H9 (cell line): ENCODE measurements around the gene SLC25A15. TPM values are rescaled to one million over a fixed set of nuclear protein-coding genes. Genes with fewer than 3 reads are reported as not detected.

Experiments
- DNase-seq: peaks from one replicate; pipeline ENCODE4 v3.0.0-alpha.2; 2017
- H2AFZ ChIP-seq: one replicate; pipeline ENCODE4 v1.6.1; 2013; ENCODE audit warnings: mild to moderate bottlenecking, low read length, control low read depth, moderate library complexity
- H2AK5ac ChIP-seq: 2 replicates; pipeline ENCODE4 v1.6.1; 2013; ENCODE audit warnings: low read length, control low read depth, mixed read lengths; ENCODE audit not compliant: insufficient read length
- H2BK120ac ChIP-seq: one replicate; pipeline ENCODE4 v1.6.1; 2013; ENCODE audit warnings: low read depth, mild to moderate bottlenecking, low read length, control low read depth, inconsistent platforms; ENCODE audit not compliant: poor library complexity, severe bottlenecking
- H2BK12ac ChIP-seq: 2 replicates; pipeline ENCODE4 v1.6.1; 2013; ENCODE audit warnings: low read length, control low read depth, mixed read lengths, low read depth; ENCODE audit not compliant: insufficient read length
- H2BK15ac ChIP-seq: 2 replicates; pipeline ENCODE4 v1.6.1; 2013; ENCODE audit warnings: low read depth, low read length, control low read depth
- H2BK20ac ChIP-seq: one replicate; pipeline ENCODE4 v1.6.1; 2013; ENCODE audit warnings: low read depth, mild to moderate bottlenecking, low read length, control low read depth, inconsistent platforms; ENCODE audit not compliant: poor library complexity, severe bottlenecking
- H2BK5ac ChIP-seq: 2 replicates; pipeline ENCODE4 v1.6.1; 2013; ENCODE audit warnings: low read length, control low read depth, mixed read lengths; ENCODE audit not compliant: insufficient read length
- H3K14ac ChIP-seq: 2 replicates; pipeline ENCODE4 v1.6.1; 2013; ENCODE audit warnings: low read length, control low read depth; ENCODE audit not compliant: insufficient read depth
- H3K18ac ChIP-seq: 2 replicates; pipeline ENCODE4 v1.6.1; 2013; ENCODE audit warnings: low read depth, mild to moderate bottlenecking, mixed read lengths, low read length, control low read depth; ENCODE audit not compliant: insufficient read length
- H3K23ac ChIP-seq: 2 replicates; pipeline ENCODE4 v1.6.1; 2013; ENCODE audit warnings: low read length, control low read depth, mixed read lengths, low read depth; ENCODE audit not compliant: insufficient read length
- H3K23me2 ChIP-seq: 2 replicates; pipeline ENCODE4 v1.6.1; 2013; ENCODE audit warnings: low read depth, mild to moderate bottlenecking, mixed read lengths, low read length, control low read depth; ENCODE audit not compliant: insufficient read length, poor library complexity, severe bottlenecking
- H3K27ac ChIP-seq: 2 replicates; pipeline ENCODE4 v1.5.1; 2013; ENCODE audit warnings: low read length, control low read depth, mixed read lengths, low read depth; ENCODE audit not compliant: insufficient read length
- H3K27me3 ChIP-seq: 2 replicates; pipeline ENCODE4 v1.6.1; 2013; ENCODE audit warnings: low read length, control low read depth, inconsistent platforms; ENCODE audit not compliant: insufficient read depth
- H3K4ac ChIP-seq: 2 replicates; pipeline ENCODE4 v1.6.1; 2013; ENCODE audit warnings: low read depth, mild to moderate bottlenecking, control low read depth, inconsistent platforms, low read length, moderate library complexity
- H3K4me1 ChIP-seq: 2 replicates; pipeline ENCODE4 v1.6.1; 2013; ENCODE audit warnings: low read length, control low read depth, inconsistent platforms; ENCODE audit not compliant: insufficient read depth
- H3K4me2 ChIP-seq: 2 replicates; pipeline ENCODE4 v1.6.1; 2013; ENCODE audit warnings: low read length, control low read depth, mixed read lengths; ENCODE audit not compliant: insufficient read length, insufficient read depth
- H3K56ac ChIP-seq: 2 replicates; pipeline ENCODE4 v1.6.1; 2013; ENCODE audit warnings: low read depth, mild to moderate bottlenecking, mixed read lengths, low read length, control low read depth; ENCODE audit not compliant: insufficient read length
- H3K79me1 ChIP-seq: 2 replicates; pipeline ENCODE4 v1.6.1; 2013; ENCODE audit warnings: low read depth, mild to moderate bottlenecking, moderate library complexity, low read length, control low read depth, inconsistent platforms; ENCODE audit not compliant: insufficient read depth, poor library complexity, severe bottlenecking
- H3K79me2 ChIP-seq: 2 replicates; pipeline ENCODE4 v1.6.1; 2013; ENCODE audit warnings: low read length, control low read depth, inconsistent platforms; ENCODE audit not compliant: insufficient read depth
- H3K9ac ChIP-seq: 2 replicates; pipeline ENCODE4 v1.6.1; 2013; ENCODE audit warnings: low read length, control low read depth, mixed read lengths; ENCODE audit not compliant: insufficient read length; ENCODE audit errors: extremely low read depth
- H3K9me3 ChIP-seq: one replicate; pipeline ENCODE4 v1.6.1; 2013; ENCODE audit warnings: low read depth, low read length, inconsistent platforms; ENCODE audit not compliant: control insufficient read depth
- H3T11ph ChIP-seq: one replicate; pipeline ENCODE4 v1.6.1; 2013; ENCODE audit warnings: mild to moderate bottlenecking, low read length, control low read depth, inconsistent platforms
- H4K20me1 ChIP-seq: one replicate; pipeline ENCODE4 v1.6.1; 2013; ENCODE audit not compliant: control insufficient read depth, insufficient read length, insufficient read depth
- H4K5ac ChIP-seq: 2 replicates; pipeline ENCODE4 v1.6.1; 2013; ENCODE audit warnings: low read depth, mild to moderate bottlenecking, mixed read lengths, low read length, control low read depth; ENCODE audit not compliant: insufficient read length
- H4K8ac ChIP-seq: replicated peaks from 2 replicates; pipeline ENCODE4 v1.6.1; 2013; ENCODE audit warnings: low read length, control low read depth, mixed read lengths, low read depth; ENCODE audit not compliant: insufficient read length
- H4K91ac ChIP-seq: 2 replicates; pipeline ENCODE4 v1.6.1; 2013; ENCODE audit warnings: low read depth, mild to moderate bottlenecking, moderate library complexity, mixed read lengths, low read length, control low read depth; ENCODE audit not compliant: insufficient read length
- H3K27ac Mint-ChIP-seq, 3 experiments: 2 replicates in 2 of 3; 3 replicates in 1 of 3; pipeline ENCODE4 v1.8.0; 2020 to 2021; ENCODE audit warnings: mixed read lengths in 3 of 3, mild to moderate bottlenecking in 1 of 3, moderate library complexity in 1 of 3
- H3K27me3 Mint-ChIP-seq: 2 replicates; pipeline ENCODE4 v1.8.0; 2021; ENCODE audit warnings: low read depth, mild to moderate bottlenecking, moderate library complexity, mixed read lengths
- H3K36me3 Mint-ChIP-seq, 3 experiments: 2 replicates in 2 of 3; 3 replicates in 1 of 3; pipeline ENCODE4 v1.8.0; 2020 to 2021; ENCODE audit warnings: low read depth in 3 of 3, mixed read lengths in 3 of 3; ENCODE audit not compliant: insufficient read depth in 1 of 3
- H3K4me1 Mint-ChIP-seq, 2 experiments: 2 replicates each; pipeline ENCODE4 v1.8.0; 2020; ENCODE audit warnings: mixed read lengths in 2 of 2
- H3K4me3 Mint-ChIP-seq, 2 experiments: 2 replicates in 1 of 2; 3 replicates in 1 of 2; pipeline ENCODE4 v1.8.0; 2020 to 2021; ENCODE audit warnings: mild to moderate bottlenecking in 2 of 2, mixed read lengths in 2 of 2, moderate library complexity in 1 of 2
- H3K9me3 Mint-ChIP-seq, 2 experiments: 2 replicates in 1 of 2; 3 replicates in 1 of 2; pipeline ENCODE4 v1.8.0; 2020; ENCODE audit warnings: mild to moderate bottlenecking in 2 of 2, mixed read lengths in 2 of 2, moderate library complexity in 1 of 2
- CTCF ChIP-seq: fragments of 200-600 bp; sonication (generic); conservative IDR thresholded peaks from 3 replicates; pipeline ENCODE4 v1.8.0; 2021; ENCODE audit warnings: antibody characterized with exemption, mild to moderate bottlenecking
- WGBS: extraction: QIAGEN DNeasy Blood & Tissue Kit; methylation state at CpG from one replicate; pipeline ENCODE4 v1.1.7; 2013; ENCODE audit warnings: missing lambda C conversion rate, low lambda C conversion rate, mixed read lengths; ENCODE audit not compliant: insufficient read length; ENCODE audit errors: extremely low coverage; 5-methylcytosine and 5-hydroxymethylcytosine counted together
- total RNA-seq: library from RNA; stranded (reverse); gene quantifications from 2 replicates; pipeline ENCODE4 v1.2.1, GENCODE V29; 2021

Gene SLC25A15
- total RNA-seq, 1 experiment from 2014 or later: 21.1 TPM

- Histone ChIP-seq H2BK120ac (no peak overlapping the region), H3K23ac (no peak overlapping the region), H4K20me1 (no peaks in the 10 kb centered on the region), H3K56ac (no peak overlapping the region), H2BK15ac (no peak overlapping the region), H2BK20ac (no peak overlapping the region), H3K23me2 (no peaks in the 10 kb centered on the region), H4K91ac (no peak overlapping the region), H3K4me2 (no peak overlapping the region), H3K9me3 (no peaks in the 10 kb centered on the region), H3T11ph (no peak overlapping the region), H3K18ac (no peak overlapping the region), H3K9ac (no peak overlapping the region), H3K4me1 (no peaks in the 10 kb centered on the region), H2BK12ac (no peak overlapping the region), H2AK5ac (no peak overlapping the region), H2BK5ac (no peak overlapping the region), H3K14ac (no peak overlapping the region), H3K27ac (no peak overlapping the region), H3K79me1 (no peaks in the 10 kb centered on the region), H3K79me2 (no peaks in the 10 kb centered on the region), H4K8ac (no peak overlapping the region), H4K5ac (no peak overlapping the region), H2AFZ (no peak overlapping the region), H3K4ac (no peak overlapping the region), H3K27me3 (no peaks in the 10 kb centered on the region)
- TF ChIP-seq CTCF: 0 out of 3 replicates have a peak, but pooled peaks have one; percentile 14
- no peaks in the 10 kb centered on the region for H3K27me3 Mint-ChIP-seq
- DNase-seq: peak; percentile 50
- H3K27ac Mint-ChIP-seq: no peak overlapping the region; a peak in 1 of 7 replicates
- H3K36me3 Mint-ChIP-seq: no peaks in the 10 kb centered on the region
- WGBS: no CpG with 5 or more reads among the region's 4 CpGs
- no peaks in the 10 kb centered on the region for H3K9me3 Mint-ChIP-seq
- no peak overlapping the region for H3K4me3 Mint-ChIP-seq
- H3K4me1 Mint-ChIP-seq: peaks cover 8 to 18% of the 10 kb centered on the region in 2 experiments
Measured at GRCh38 chr13:40779049-40779448, 10.4 kb upstream of the SLC25A15 start.
